NCI-H1436 (cell line): ENCODE results near the gene TBC1D3C.
"Not testable (repeated sequence)": the region's sequence is repeated elsewhere in the genome, so short reads cannot be mapped to it uniquely, and the experiment has no call there.

Experiments
- DNase-seq: peaks from one replicate; lab custom pipeline; 2025; lab: John Stamatoyannopoulos, UW

The TBC1D3C gene

GRCh38 chr17:38068534-38068933 is at the start of gene TBC1D3C:
Gene TBC1D3C, minus strand, starts transcription at chr17:38068634. Its CDS starts 1,568 bp downstream, at chr17:38067066.
- DNase-seq, result not testable (repeated sequence)

DNA sequence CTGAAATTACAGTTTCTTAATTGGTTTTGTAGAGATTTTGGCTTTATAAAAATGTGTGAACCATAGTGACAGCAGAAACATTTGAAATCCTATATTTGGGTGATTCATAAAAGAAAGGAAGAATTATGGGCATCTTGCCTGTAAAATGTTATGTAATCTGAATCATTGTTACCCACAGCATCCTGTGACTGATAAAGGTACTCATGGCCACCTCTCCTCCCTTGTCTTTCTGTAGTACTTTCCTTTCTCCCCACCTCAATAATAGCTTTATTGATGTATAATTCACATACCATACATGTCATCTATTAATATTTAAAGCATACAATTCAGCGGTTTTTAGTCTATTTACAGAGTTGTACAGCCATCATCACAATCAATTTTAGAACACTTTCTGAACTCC is 30.8 kb upstream of the TBC1D3C start:
- not testable (repeated sequence) for DNase-seq

DNA sequence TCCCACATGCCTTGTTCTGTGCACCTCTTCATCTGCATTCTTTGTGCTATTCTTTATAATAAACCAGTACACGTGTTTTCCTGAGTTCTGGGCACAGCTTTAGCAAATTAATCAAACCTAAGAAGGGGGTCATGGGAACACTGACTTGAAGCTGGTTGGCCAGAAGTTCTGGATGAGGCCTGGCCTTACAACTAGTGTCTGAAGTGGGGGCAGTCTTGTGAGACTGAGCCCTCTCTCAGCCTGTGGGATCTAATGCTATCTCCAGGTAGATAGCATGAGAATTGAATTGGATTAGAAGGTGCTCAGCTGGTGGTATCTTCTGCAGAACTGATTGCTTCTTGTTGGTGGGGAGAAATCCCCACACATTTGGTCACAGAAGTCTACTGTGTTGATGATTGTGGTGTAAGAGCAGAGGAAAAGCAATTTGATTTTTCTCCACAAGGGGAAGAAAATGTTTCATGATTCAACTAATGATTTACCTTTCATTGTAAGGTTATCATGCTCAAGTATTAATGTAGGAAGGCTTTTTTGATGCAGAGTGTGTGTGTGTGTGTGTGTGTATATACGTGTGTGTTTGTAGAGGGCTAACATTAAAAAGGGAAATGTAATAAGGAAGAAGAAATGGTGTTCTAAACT is 25.7 kb upstream of the TBC1D3C start:
- DNase-seq, result not testable (repeated sequence)

GRCh38 chr17:38088120-38088519 is 19.7 kb upstream of the TBC1D3C start:
- not testable (repeated sequence) for DNase-seq

DNA sequence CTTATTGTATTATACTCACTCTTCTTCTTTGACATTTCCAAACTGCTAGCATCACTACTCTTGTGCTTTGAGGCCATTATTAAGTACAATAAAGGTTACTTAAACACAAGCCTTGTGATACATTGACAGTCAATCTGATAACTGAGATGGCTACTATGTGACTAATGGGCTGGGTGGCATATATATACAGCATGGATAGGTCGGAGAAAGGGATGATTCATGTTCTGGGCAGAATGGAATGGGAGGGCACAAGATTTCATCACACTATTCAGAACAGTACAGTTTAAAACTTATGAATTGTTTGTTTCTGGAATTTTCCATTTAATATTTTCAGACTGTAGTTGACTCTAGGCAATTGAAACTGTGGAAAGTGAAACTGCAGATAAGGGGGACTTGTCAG is 18.9 kb upstream of the TBC1D3C start:
- DNase-seq, result not testable (repeated sequence)
